Fibroblast of mammary gland (primary cell): ENCODE data around the gene ANK3.

ENCODE experiments used
- DNase-seq: peaks from one replicate; pipeline ENCODE4 v3.0.0-alpha.2; 2010; ENCODE audit warnings: low read depth
- H3K4me3 ChIP-seq: 2 replicates; pipeline ENCODE4 v1.5.1; 2011; ENCODE audit warnings: low read depth, mild to moderate bottlenecking, low read length, moderate library complexity; ENCODE audit not compliant: control insufficient read depth
- TF ChIP-seq, protein P1 (sequence below): conservative IDR thresholded peaks from 2 replicates; pipeline ENCODE4 v1.5.1; 2011; ENCODE audit warnings: low read depth, low read length, inconsistent platforms; ENCODE audit not compliant: control insufficient read depth, insufficient read depth

Gene ANK3

GRCh38 chr10:60187691-60188090 is 202.0 kb downstream of the ANK3 start:
- no peak overlapping the region for H3K4me3 ChIP-seq
- TF ChIP-seq, protein P1, sequence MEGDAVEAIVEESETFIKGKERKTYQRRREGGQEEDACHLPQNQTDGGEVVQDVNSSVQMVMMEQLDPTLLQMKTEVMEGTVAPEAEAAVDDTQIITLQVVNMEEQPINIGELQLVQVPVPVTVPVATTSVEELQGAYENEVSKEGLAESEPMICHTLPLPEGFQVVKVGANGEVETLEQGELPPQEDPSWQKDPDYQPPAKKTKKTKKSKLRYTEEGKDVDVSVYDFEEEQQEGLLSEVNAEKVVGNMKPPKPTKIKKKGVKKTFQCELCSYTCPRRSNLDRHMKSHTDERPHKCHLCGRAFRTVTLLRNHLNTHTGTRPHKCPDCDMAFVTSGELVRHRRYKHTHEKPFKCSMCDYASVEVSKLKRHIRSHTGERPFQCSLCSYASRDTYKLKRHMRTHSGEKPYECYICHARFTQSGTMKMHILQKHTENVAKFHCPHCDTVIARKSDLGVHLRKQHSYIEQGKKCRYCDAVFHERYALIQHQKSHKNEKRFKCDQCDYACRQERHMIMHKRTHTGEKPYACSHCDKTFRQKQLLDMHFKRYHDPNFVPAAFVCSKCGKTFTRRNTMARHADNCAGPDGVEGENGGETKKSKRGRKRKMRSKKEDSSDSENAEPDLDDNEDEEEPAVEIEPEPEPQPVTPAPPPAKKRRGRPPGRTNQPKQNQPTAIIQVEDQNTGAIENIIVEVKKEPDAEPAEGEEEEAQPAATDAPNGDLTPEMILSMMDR = no peak
- no peak for DNase-seq

DNA sequence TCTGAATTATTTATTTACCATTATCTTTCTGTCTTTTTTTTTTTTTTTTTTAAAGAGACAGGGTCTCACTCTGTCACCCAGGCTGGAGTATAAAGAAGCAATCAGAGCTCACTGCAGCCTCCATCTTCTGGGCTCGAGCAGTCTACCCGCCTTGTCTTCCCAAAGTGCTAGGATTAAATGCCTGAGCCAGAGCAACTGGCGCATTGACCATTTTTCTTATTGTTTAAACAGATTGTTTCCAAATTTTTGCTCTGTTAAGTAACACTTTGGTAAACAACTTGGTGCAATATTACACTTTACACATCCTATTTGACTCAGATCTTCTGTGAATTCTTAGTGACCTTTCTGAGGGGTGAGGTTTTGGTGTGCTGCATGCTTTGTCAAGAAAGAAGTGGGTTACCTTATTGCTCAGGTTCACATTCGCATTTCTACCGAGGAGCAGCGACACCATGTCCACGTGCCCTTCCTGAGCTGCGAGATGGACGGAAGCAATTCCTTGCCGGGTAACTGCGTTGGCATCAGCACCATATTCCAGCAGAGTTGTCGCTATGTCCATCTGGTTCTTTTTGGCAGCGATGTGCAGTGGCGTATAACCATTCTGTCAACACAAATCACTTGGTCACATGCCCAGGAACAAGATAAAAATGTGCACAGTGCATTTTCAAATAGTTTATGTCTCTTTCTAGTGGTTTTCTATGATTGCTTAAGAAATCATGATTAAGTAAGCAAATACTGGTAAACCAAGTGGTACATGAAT is 203.2 kb downstream of the ANK3 start:
- H3K4me3 ChIP-seq = no peak overlapping the region
- peak; percentile 16 for DNase-seq
- TF ChIP-seq, protein P1 = no peak

- no peak overlapping the region for H3K4me3 ChIP-seq
- DNase-seq = no peak
- TF ChIP-seq, protein P1 = no peak
Observed at GRCh38 chr10:60185421-60185820, 204.3 kb downstream of the ANK3 start.

DNA sequence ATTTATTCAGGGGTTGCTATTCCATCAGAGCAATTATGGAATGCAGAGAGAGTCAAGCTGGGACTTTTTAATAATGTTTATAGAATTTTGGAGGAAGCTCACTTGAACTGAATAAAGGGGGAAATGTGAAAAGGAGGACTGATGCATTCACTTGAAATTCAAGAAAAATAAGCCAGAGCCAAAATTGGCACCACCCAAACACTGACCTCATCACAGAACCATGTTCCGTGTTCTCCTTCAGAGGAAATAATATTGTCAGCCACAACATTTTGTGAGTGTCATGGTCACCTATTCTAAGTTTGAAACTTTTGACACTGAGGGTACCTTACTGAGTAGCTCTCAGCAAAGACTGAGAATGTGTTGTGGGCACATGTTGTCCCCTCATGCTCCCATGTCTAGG is 207.0 kb downstream of the ANK3 start:
- TF ChIP-seq, protein P1 = no peak
- peak; percentile 40 for DNase-seq
- no peak overlapping the region for H3K4me3 ChIP-seq

DNA sequence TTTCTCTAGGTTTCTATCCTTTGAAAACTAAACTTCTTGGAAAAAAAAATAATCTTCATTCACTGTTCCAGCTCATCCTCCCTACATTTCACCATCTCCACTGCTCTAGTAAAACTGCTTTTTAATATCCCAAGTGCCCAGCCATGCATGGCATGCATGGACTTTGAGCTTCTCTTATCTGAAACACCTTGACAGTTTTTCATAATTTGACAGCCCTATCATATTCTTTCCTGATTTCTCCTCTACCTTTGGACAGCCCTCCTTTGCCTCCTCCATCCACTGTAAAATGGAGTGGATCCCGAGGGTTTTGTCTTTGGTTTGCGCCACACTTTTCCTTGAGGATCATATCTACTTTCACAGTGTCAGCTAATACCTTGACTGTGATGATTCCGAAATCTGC is 212.8 kb downstream of the ANK3 start:
- TF ChIP-seq, protein P1 = no peak
- H3K4me3 ChIP-seq = no peak overlapping the region
- no peak for DNase-seq

DNA sequence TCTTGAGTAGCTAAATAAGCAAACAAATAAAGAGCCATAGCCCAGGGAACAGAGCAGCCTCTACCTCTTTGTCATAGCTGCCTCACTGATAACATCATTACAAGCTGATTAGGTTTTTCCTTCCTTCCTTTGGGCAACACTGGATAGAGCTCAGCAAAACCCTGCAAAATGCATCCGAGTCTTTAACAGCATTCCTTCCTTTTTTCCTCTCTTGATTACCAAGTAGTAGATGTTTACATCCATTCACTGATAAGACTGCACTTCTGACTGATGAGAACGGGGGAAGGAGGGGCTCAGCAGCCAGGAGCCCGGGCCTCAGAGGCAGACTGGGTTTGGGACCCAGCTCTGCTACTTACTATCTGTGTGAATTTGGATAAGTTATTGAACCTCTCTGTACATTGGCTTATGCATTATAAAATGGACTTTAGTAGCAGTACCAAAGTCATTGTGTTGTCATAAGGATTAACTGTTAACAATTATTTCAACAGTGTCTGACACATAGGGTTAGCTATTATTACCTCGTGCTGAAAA is 214.2 kb downstream of the ANK3 start:
- H3K4me3 ChIP-seq = no peak overlapping the region
- DNase-seq = no peak
- TF ChIP-seq, protein P1 = no peak
